Right renal pelvis (tissue), 4 donors: ENCODE results near the gene TNK2. TPM values are rescaled to one million over a fixed set of nuclear protein-coding genes. Genes with fewer than 3 reads are reported as not detected.
"Not testable (repeated sequence)": the region's sequence is repeated elsewhere in the genome, so short reads cannot be mapped to it uniquely, and the experiment has no call there.

Experiments used
- DNase-seq, 4 donors: peaks; one replicate each; pipeline ENCODE4 v3.0.0-alpha.2; 2013; ENCODE audit warnings: low read depth in 4 of 4, low spot score in 3 of 4, missing footprints in 1 of 4
- polyA plus RNA-seq, 4 donors: library from polyadenylated mRNA; unstranded; fragments of 120-200 nt; gene quantifications; one replicate each; pipeline ENCODE4 v1.2.1, GENCODE V29; 2013; ENCODE audit not compliant: insufficient read length in 4 of 4

TNK2 gene
- polyA plus RNA-seq, 4 donors: 24.0 to 32.3 (median 27.5) TPM

GRCh38 chr3:195872097-195872496 is 36.3 kb downstream of the TNK2 start:
- DNase-seq: no peak

- not testable (repeated sequence) for DNase-seq
Measured at GRCh38 chr3:195871686-195872085, 36.7 kb downstream of the TNK2 start.

- DNase-seq: no peak
Measured at GRCh38 chr3:195870937-195871336, 37.4 kb downstream of the TNK2 start.

GRCh38 chr3:195870442-195870841 is 37.9 kb downstream of the TNK2 start:
- DNase-seq: no peak

GRCh38 chr3:195869413-195870001 is 38.8 kb downstream of the TNK2 start:
- no peak for DNase-seq

GRCh38 chr3:195868866-195869412 is 39.4 kb downstream of the TNK2 start:
- no peak for DNase-seq

- DNase-seq: no peak
Measured at GRCh38 chr3:195868336-195868865, 40.0 kb downstream of the TNK2 start.

- no peak for DNase-seq
Measured at GRCh38 chr3:195867631-195868335, 40.6 kb downstream of the TNK2 start.

- no peak for DNase-seq
Measured at GRCh38 chr3:195866686-195867511, 41.5 kb downstream of the TNK2 start.

GRCh38 chr3:195865752-195866151 is 42.6 kb downstream of the TNK2 start:
- DNase-seq: no peak

- DNase-seq: peak in 3 of 4 donors; percentile 44 to 65 (median 52)
Measured at GRCh38 chr3:195863121-195864061, 45.0 kb downstream of the TNK2 start.

GRCh38 chr3:195862318-195862717 is 46.0 kb downstream of the TNK2 start:
- not testable (repeated sequence) for DNase-seq

GRCh38 chr3:195860456-195860855 is 47.9 kb downstream of the TNK2 start:
- no peak for DNase-seq

- no peak for DNase-seq
Measured at GRCh38 chr3:195859846-195860411, 48.4 kb downstream of the TNK2 start.

- DNase-seq: peak in 3 of 4 donors; percentile 28 to 48 (median 40)
Measured at GRCh38 chr3:195859061-195859845, 49.1 kb downstream of the TNK2 start.

- DNase-seq: no peak
Measured at GRCh38 chr3:195856410-195857084, 51.8 kb downstream of the TNK2 start.

GRCh38 chr3:195855471-195856409 is 52.6 kb downstream of the TNK2 start:
- DNase-seq: no peak
